HG03558 (cell line): ENCODE results near the gene NAV1.
"Not testable (repeated sequence)": the region's sequence is repeated elsewhere in the genome, so short reads cannot be mapped to it uniquely, and the experiment has no call there.

Experiments used
- ATAC-seq: cut with Tn5 transposase; IDR thresholded peaks from one replicate; pipeline ENCODE4 v1.9.1; 2021; ENCODE audit warnings: moderate number of reproducible peaks; ENCODE audit not compliant: unreplicated experiment; ENCODE audit errors: extremely low read depth

NAV1 gene, protein sequence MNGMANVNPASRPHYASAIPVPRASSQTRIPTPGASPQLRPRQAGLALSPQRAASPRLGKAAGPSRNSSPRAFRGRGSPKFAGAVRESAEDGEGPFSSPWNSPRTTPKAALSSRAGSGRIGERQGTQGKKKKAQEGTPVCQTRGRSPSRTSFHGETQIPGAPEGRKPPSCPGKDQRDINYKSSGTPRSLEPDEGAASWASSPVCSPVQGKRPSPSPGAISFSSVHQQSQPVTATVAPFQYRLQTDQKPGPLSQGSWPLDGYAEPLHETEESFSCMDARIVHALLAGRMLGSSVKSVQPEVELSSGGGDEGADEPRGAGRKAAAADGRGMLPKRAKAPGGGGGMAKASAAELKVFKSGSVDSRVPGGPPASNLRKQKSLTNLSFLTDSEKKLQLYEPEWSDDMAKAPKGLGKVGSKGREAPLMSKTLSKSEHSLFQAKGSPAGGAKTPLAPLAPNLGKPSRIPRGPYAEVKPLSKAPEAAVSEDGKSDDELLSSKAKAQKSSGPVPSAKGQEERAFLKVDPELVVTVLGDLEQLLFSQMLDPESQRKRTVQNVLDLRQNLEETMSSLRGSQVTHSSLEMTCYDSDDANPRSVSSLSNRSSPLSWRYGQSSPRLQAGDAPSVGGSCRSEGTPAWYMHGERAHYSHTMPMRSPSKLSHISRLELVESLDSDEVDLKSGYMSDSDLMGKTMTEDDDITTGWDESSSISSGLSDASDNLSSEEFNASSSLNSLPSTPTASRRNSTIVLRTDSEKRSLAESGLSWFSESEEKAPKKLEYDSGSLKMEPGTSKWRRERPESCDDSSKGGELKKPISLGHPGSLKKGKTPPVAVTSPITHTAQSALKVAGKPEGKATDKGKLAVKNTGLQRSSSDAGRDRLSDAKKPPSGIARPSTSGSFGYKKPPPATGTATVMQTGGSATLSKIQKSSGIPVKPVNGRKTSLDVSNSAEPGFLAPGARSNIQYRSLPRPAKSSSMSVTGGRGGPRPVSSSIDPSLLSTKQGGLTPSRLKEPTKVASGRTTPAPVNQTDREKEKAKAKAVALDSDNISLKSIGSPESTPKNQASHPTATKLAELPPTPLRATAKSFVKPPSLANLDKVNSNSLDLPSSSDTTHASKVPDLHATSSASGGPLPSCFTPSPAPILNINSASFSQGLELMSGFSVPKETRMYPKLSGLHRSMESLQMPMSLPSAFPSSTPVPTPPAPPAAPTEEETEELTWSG (N-terminal part only)

GRCh38 chr1:201538612-201539551, at the start of gene NAV1:
TSS of gene NAV1 (plus strand) at chr1:201539127. CDS start at chr1:201622885, 83,758 bp downstream.
- ATAC-seq = no peak

DNA sequence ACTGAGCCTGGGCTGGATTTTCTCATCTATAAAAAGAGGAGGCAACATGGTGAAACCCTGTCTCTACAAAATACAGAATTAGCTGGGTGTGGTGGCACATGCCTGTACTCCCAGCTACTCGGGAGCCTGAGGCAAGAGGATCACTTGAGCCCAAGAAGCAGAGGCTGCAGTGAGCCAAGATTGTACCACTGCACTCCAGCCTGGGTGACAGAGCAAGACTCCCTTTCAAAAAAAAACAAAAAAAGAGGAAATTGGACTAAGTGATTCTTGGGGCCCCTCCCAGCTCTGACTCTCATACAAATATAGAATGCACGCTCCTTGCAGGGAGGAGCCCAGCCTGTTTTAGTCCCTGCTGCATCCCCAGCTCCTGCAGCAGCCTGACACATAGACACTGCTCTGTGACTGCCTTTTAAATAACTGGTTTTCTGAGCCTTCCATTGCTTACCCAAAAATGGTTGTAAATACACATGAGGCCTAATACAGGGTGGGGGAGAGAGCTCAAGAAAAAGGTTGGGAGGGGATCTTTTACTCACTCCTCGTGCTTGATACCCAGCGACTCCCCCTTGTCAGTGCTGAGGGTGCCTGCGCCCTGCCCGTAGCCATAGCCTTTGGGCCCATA, 49.2 kb upstream of the NAV1 start:
- no peak for ATAC-seq

- no peak for ATAC-seq
Measured at GRCh38 chr1:201490708-201491131, 48.2 kb upstream of the NAV1 start.

- ATAC-seq = no peak
Measured at GRCh38 chr1:201491896-201492511, 46.9 kb upstream of the NAV1 start.

DNA sequence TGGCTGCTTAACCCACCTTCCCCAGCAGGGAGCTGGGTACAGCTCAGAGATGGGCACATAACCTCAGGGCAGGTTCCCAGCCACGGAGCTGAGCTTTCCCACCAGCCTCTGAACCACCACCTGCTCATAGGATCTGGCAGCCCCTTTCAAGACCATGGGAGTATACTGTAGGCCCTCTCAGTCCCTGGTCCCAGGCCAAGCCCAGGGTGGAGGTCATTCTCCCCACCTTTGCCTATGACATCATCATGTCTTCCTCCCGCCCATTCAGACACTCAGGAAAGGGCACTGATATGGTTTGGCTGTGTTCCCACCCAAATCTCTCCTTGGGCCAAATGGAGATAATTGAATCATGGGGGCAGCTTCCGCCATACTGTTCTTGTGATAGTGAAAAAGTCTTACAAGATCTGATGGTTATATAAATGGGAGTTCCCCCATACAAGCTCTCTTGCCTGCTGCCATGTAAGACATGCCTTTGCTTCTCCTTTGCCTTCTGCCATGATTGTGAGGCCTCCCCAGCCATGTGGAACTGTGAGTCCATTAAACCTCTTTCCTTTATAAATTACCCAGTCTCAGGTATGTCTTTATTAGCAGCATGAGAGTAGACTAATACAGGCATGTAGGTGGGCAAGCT, 45.8 kb upstream of the NAV1 start:
- ATAC-seq = not testable (repeated sequence)

DNA sequence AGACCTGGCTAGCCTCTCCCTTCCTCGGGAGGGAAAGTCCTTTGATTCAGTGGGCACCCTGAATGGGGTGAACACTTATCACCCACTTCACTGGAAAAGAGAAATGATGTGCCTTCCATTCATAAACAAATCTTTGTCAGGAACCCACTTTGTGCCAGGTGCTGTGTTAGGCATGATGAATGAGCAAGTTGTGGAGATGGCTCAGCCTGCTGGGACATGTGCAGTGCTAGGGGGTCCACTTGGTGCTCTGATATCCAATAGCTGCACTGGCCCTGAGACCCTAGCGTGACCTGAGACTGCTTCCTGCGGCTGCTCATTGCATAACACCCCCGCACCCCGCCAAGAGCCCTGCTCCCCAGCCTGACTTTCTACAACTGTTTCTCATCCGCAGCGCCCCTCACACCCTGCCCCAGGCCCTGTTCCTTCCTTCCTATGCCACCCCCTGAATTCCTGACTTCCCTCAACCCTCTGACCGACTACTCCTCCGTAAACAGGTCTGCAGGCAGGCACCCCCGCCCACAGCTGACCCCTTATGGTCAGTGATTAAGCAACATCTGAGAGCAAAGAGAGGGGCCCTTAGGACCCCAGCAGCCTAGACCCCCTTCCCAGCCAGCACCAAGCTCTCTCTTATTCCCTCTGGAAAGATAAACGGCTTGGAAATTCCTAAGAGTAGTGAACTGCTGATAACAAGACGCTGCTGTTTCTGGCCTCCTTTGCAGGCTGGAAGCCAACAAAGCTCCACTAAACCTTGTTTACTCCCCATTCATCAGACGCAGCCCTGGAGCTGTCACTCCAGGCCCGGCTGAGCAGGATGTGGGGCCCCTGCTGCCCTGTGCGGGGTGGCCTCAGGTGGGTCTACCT, 44.9 kb upstream of the NAV1 start:
- no peak for ATAC-seq

- no peak for ATAC-seq
Measured at GRCh38 chr1:201495551-201496295, 43.2 kb upstream of the NAV1 start.

GRCh38 chr1:201496296-201496690, 42.6 kb upstream of the NAV1 start:
- ATAC-seq = no peak

- no peak for ATAC-seq
Measured at GRCh38 chr1:201497935-201498509, 40.9 kb upstream of the NAV1 start.

GRCh38 chr1:201498621-201499020, 40.3 kb upstream of the NAV1 start:
- ATAC-seq = no peak

- ATAC-seq = no peak
Measured at GRCh38 chr1:201499191-201499590, 39.7 kb upstream of the NAV1 start.

DNA sequence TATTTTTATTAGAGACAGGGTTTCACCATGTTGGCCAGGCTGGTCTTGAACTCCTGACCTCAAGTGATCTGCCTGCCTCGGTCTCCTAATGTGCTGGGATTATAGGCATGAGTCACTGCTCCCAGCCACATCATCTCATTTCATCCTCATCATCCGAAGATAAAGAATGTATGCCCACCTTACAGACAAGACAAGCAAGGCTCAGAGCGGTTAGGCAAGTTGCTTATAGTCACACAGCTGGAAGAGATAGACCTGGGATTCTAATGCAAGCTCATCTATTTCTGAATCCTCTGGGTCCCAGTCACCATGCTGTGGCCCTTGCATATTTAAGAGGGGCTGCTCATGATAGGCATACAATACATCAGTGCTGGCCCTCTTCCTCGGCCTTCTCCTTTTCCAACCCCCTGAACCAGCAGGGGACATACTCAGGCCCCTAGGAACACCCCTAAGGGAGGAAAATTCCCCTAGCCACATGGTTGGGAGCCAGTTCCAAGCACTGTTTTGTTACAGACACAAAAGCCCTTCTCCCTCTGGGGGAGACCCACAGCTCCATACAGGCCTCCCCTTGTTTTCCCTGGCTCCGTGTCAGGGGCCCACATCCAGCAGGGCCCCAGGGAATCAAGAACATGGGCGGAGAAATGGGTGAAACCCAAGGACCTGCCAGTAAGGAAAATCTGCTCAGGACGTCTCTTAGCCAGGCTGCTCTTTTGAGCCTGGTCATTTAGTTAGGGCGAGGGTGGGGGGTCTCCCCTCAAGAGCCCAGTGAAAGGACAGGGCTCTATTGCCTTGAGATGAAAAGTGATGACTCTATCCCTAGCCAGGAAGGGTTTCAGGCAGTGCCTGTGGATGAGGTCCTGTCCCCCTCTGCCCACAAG, 38.9 kb upstream of the NAV1 start:
- ATAC-seq = no peak

DNA sequence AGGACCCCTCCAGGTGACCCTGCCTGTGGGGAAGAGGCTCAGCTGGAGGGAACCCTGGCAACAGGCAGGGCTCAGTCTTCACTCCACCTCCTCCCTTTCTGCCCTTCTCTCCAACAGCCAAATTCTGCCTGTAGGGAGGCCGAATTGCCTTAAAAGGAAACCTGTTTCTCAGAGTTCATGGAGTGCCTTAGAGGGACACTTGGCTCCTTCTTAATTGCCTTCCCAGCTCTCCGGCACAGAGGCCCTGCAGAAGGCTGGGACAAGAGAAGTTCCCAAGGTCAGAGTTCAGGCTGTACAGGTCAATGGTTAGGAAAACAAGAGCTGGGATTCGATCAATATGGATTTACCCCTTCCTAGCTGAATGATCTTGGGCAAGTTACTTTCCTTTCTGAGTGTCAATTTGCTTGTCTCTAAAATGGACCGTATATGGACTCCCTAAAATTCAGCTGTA, 38.2 kb upstream of the NAV1 start:
- no peak for ATAC-seq

- ATAC-seq = no peak
Measured at GRCh38 chr1:201501144-201501543, 37.8 kb upstream of the NAV1 start.

DNA sequence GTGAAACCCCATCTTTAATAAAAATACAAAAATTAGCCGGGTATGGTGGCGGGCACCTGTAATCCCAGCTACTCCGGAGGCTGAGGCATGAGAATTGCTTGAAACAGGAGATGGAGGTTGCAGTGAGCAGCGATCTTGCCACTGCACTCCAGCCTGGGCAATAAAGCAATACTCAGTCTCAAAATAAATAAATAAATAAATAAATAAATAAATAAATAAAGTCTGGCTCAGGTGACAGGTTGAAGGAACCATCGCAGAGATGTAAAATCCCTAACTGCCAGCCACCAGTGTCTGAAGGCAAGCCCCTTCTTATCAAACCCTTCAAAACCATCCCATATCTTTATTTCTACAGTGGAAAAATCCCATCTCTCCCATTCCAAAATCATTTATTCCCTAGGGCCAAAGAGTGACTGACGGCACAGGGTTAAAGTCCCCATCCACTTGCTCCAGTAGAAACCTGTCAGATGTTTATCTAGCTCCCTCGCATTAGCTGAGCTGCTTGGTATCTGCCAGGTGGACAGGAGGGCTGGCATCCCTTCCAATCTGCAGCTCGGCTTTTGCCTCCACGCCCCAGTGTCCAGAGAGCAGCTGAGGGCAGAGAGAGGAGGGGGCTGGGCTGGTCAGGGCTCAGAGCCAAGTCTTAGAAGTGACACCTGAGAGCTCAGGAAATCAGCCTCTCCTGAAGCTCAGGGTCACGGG, 37.0 kb upstream of the NAV1 start:
- ATAC-seq = no peak
